Glutamatergic neuron (in vitro differentiated cells): ENCODE measurements around the gene RALGAPA2. TPM values are rescaled to one million over a fixed set of nuclear protein-coding genes. Genes with fewer than 3 reads are reported as not detected.

Experiments
- DNase-seq: peaks from one replicate; pipeline ENCODE4 v3.0.0; 2022
- H3K27ac Mint-ChIP-seq: one replicate; pipeline ENCODE4 v1.8.0; 2020; ENCODE audit warnings: mild to moderate bottlenecking, mixed read lengths, inconsistent platforms; ENCODE audit not compliant: unreplicated experiment
- H3K27me3 Mint-ChIP-seq: one replicate; pipeline ENCODE4 v1.8.0; 2020; ENCODE audit warnings: mild to moderate bottlenecking, moderate library complexity, mixed read lengths, inconsistent platforms; ENCODE audit not compliant: unreplicated experiment
- H3K36me3 Mint-ChIP-seq: one replicate; pipeline ENCODE4 v1.8.0; 2020; ENCODE audit warnings: mild to moderate bottlenecking, mixed read lengths, inconsistent platforms; ENCODE audit not compliant: unreplicated experiment
- H3K4me1 Mint-ChIP-seq: one replicate; pipeline ENCODE4 v1.8.0; 2020; ENCODE audit warnings: mild to moderate bottlenecking, low read depth, mixed read lengths, inconsistent platforms; ENCODE audit not compliant: unreplicated experiment
- H3K4me3 Mint-ChIP-seq: one replicate; pipeline ENCODE4 v1.8.0; 2020; ENCODE audit warnings: mild to moderate bottlenecking, mixed read lengths, inconsistent platforms; ENCODE audit not compliant: unreplicated experiment
- H3K9me3 Mint-ChIP-seq: one replicate; pipeline ENCODE4 v1.8.0; 2020; ENCODE audit warnings: mild to moderate bottlenecking, moderate library complexity, mixed read lengths, inconsistent platforms; ENCODE audit not compliant: unreplicated experiment
- CTCF ChIP-seq: fragments of 200-600 bp; sonication (generic); IDR thresholded peaks from one replicate; pipeline ENCODE4 v1.5.0; 2021; ENCODE audit not compliant: partially characterized antibody, unreplicated experiment
- total RNA-seq: library from RNA; stranded (reverse); fragmentation: NEBNext Ultra II Directional; extraction: Animal tissue kit (Norgen Biotek cat#: 25700); gene quantifications from one replicate; pipeline ENCODE4 v1.2.1, GENCODE V29; 2021; ENCODE audit not compliant: unreplicated experiment

The RALGAPA2 gene
- total RNA-seq, 1 donor from 2014 or later: 60.9 TPM

DNA sequence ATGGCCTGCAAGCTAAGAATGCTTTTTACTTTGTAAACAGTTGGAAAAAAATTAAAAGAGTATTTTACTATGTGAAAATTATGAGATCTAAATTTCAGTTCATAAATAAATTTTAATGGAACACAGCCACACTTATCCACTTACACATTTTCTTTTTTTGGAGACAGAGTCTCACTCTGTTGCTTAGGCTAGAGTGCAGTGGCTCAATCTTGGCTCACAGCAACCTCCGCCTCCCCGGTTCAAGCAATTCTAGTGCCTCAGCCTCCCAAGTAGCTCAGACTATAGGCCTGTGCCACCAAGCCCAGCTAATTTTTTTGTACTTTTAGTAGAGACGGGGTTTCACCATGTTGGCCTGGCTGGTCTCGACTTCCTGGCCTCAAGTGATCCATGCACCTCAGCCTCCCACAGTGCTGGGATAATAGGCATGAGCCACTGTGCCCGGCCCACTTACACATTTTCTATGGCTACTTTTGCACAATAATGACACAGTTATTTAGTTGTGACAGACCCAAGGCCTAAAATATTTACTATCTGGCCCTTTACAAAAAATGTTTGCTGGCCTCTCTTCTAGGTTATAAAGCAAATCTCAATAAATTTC lies 234.9 kb downstream of the RALGAPA2 start:
- peaks cover 16% of the 10 kb centered on the region for H3K36me3 Mint-ChIP-seq
- H3K4me1 Mint-ChIP-seq: peaks cover 25% of the 10 kb centered on the region
- no peak for DNase-seq
- H3K27me3 Mint-ChIP-seq: peaks cover 4% of the 10 kb centered on the region
- no peak overlapping the region for H3K27ac Mint-ChIP-seq
- no peak overlapping the region for H3K4me3 Mint-ChIP-seq
- TF ChIP-seq CTCF: no peak
- peaks cover 2% of the 10 kb centered on the region for H3K9me3 Mint-ChIP-seq

- Mint-ChIP-seq H3K27me3 (peaks cover 4% of the 10 kb centered on the region), H3K27ac (no peak overlapping the region), H3K9me3 (peaks cover 2% of the 10 kb centered on the region), H3K36me3 (peaks cover 16% of the 10 kb centered on the region), H3K4me3 (no peak overlapping the region), H3K4me1 (peaks cover 29% of the 10 kb centered on the region)
- DNase-seq: no peak
- TF ChIP-seq CTCF: no peak
Measured at GRCh38 chr20:20476504-20476903, 235.9 kb downstream of the RALGAPA2 start.

DNA sequence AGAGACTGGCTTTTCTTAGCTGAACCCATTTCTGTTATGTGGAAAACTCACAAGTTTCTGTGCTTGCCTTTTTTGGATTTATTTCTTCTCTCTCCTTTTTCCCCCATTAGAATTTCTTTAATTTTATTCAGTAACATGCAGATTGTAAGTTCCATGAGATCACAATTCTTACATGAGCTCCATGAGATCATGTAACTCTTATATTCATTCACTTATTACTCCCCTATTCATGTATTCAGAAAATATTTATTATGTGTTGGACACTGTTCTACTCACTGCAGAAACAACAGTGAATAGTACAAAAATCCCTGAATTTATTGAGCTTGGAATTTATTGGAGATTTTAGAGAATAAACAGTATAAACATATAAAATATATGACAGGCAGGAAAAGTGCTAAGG lies 238.8 kb downstream of the RALGAPA2 start:
- TF ChIP-seq CTCF: no peak
- H3K27ac Mint-ChIP-seq: peak overlapping the region; percentile 33
- H3K36me3 Mint-ChIP-seq: peaks cover 11% of the 10 kb centered on the region
- peaks cover 4% of the 10 kb centered on the region for H3K27me3 Mint-ChIP-seq
- peaks cover 48% of the 10 kb centered on the region for H3K4me1 Mint-ChIP-seq
- H3K9me3 Mint-ChIP-seq: peaks cover 8% of the 10 kb centered on the region
- DNase-seq: no peak
- peak overlapping the region; percentile 13 for H3K4me3 Mint-ChIP-seq

- H3K27ac Mint-ChIP-seq: peak overlapping the region; percentile 33
- H3K4me1 Mint-ChIP-seq: peaks cover 57% of the 10 kb centered on the region
- peaks cover 8% of the 10 kb centered on the region for H3K9me3 Mint-ChIP-seq
- peak overlapping the region; percentile 30 for H3K4me3 Mint-ChIP-seq
- no peak for TF ChIP-seq CTCF
- H3K36me3 Mint-ChIP-seq: peaks cover 11% of the 10 kb centered on the region
- no peak for DNase-seq
- peaks cover 4% of the 10 kb centered on the region for H3K27me3 Mint-ChIP-seq
Measured at GRCh38 chr20:20472684-20473274, 239.7 kb downstream of the RALGAPA2 start.

- Mint-ChIP-seq H3K9me3 (peaks cover 16% of the 10 kb centered on the region), H3K4me1 (peaks cover 84% of the 10 kb centered on the region), H3K27me3 (peaks cover 10% of the 10 kb centered on the region), H3K27ac (peak overlapping the region; percentile 91), H3K4me3 (peak overlapping the region; percentile 57), H3K36me3 (no peaks in the 10 kb centered on the region)
- TF ChIP-seq CTCF: no peak
- no peak for DNase-seq
Measured at GRCh38 chr20:20466341-20466879, 246.0 kb downstream of the RALGAPA2 start.
